Neural cell (in vitro differentiated cells): ENCODE data around the gene SLC66A2.

ENCODE experiments used
- CTCF ChIP-seq: fragments of 450-650 bp; IDR thresholded peaks from 2 replicates; pipeline ENCODE4 v1.5.1; 2014; ENCODE audit warnings: antibody characterized with exemption, mild to moderate bottlenecking, moderate library complexity; ENCODE audit not compliant: poor library complexity, severe bottlenecking
- EZH2 ChIP-seq: fragments of 200-600, 300-800 bp; shearing (Covaris generic), sonication (generic); IDR thresholded peaks from 2 replicates; pipeline ENCODE4 v1.6.1; 2014; ENCODE audit warnings: antibody characterized with exemption, low read length, borderline replicate concordance, mild to moderate bottlenecking; ENCODE audit not compliant: insufficient read depth, poor library complexity, severe bottlenecking
- RAD21 ChIP-seq: fragments of 450-650 bp; conservative IDR thresholded peaks from 2 replicates; pipeline ENCODE4 v1.6.1; 2014; ENCODE audit warnings: antibody characterized with exemption, mild to moderate bottlenecking, moderate library complexity
- TAF1 ChIP-seq: IDR thresholded peaks from 2 replicates; pipeline ENCODE4 v1.6.1; 2012; ENCODE audit warnings: low read depth

- TF ChIP-seq CTCF (peak; percentile 59), RAD21 (peak; percentile 35), TAF1 (no peak), EZH2 (no peak)
Measured at GRCh38 chr18:79964330-79965118, 13.1 kb upstream of the SLC66A2 start, which contains the start of gene HSBP1L1.
